IPS DF 4.7 (cell line): ENCODE results near the gene CAV1.

Experiments
- DNase-seq: peaks from one replicate; pipeline ENCODE4 v3.0.0-alpha.2; 2013; ENCODE audit warnings: low spot score; ENCODE audit errors: extremely low read depth

CAV1 gene

DNA sequence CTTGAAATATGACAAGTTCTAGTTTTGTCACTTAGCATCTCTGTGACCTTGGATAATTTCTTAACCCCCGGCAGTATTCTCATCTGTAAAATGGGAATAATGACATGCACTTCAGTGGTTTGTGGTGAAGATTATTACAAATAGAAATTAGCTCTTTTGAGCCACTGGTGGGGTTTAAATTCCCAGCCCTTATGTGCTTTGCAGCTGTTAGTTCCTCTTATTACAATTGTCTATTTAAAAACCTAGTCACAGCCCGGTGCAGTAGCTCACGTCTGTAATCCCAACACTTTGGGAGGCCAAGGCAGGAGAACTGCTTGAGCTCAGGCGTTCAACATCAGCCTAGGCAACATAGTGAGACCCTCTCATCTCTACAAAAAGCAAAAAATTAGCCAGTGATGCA is 30.1 kb downstream of the CAV1 start:
- DNase-seq: no peak

GRCh38 chr7:116557066-116557585 is 32.3 kb downstream of the CAV1 start:
- DNase-seq: no peak

GRCh38 chr7:116557901-116558300 is 33.1 kb downstream of the CAV1 start:
- no peak for DNase-seq

GRCh38 chr7:116560021-116560970 is 35.5 kb downstream of the CAV1 start:
- no peak for DNase-seq

DNA sequence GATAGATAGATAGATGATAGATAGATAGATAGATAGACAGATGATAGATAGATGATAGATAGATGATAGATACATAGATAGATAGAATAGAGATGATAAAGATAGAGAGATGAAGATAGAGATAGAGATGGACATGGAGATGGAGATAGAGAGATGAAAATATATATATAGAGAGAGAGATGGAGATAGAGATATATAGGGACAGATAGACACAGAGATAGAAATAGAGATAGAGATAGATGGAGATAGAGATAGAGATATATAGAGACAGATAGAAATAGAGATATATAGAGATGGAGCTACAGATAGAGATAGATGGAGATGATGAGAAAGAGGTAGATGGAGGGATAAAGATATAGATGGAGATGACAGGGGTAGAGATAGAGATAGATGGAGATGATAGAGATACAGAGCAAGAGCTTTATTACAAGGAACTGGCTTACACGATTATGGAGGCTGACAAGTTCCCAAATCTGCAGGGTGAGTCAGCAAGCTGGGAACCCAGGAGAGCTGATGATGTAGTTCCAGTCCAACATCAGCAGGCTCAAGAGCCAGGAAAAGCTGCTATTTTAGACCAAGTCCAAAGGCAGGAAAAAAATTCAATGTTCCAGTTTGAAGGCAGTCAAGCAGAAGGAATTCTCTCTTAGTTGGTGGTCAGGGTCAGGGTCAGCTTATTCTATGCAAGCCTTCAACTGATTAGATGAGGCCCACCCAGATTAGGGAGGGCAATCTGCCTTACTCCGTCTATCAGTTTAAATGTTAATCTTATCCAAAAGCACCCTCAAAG is 37.1 kb downstream of the CAV1 start:
- DNase-seq: no peak

DNA sequence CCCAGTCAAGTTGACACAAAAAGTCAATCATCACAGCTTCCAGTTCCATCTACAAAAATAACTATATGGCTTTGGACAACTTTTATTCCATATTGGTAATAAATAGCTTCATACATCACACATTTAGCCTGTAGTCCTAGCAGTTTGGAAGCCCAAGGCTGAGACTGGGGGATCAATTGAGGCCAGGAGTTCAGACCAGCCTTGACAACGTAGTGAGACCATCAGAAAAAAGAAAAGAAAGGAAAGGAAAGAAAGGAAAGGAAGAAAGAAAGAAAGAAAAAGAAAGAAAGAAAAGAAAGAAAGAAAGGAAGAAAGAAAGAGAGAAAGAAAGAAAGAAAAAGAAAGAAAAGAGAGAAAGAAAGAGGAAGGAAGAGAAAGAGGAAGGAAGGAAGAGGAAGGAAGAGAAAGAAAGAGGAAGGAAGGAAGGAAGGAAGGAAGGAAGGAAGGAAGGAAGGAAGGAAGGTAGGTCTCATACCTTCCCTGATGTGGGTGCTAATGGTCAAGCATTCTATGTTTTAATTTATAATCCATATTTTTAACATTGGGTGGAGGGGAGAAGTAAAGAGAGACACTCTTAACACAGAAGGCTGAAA is 37.8 kb downstream of the CAV1 start:
- no peak for DNase-seq

DNA sequence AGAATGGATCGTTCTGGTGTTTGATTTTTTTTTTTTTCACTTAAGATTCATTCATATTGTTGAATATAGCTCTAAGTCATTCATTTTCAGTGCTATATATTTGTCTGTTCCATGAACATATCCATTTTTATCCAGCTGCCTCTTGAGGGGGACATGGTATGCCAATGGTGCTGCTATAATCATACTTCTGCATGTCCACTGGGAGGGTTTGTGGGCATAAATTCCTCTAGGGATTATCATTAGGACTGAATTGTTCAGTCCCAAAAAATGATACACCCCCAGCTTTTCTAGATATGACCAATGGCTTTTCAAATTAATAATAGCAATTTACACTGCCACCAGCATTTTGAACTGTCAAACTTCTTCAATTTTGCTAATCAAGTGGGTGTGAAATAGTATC is 41.1 kb downstream of the CAV1 start:
- no peak for DNase-seq

DNA sequence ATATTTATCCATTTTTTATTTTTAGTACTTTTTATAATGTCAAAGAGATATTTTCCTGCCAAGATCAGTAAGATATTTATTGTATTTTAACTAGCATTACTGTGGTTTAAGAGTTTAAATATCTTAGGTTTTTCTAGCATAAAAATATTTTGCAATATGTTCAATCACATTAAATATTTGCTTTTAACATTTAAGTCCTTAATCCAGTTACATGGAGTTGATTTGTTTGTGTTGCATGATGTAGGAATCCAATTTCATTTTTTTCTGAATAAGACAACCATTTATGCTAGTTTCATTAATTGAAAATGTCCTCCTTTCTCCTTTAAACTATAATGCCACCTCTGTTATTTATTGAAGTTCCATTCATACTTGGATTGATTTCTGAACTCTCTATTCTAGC is 41.8 kb downstream of the CAV1 start:
- DNase-seq: no peak

DNA sequence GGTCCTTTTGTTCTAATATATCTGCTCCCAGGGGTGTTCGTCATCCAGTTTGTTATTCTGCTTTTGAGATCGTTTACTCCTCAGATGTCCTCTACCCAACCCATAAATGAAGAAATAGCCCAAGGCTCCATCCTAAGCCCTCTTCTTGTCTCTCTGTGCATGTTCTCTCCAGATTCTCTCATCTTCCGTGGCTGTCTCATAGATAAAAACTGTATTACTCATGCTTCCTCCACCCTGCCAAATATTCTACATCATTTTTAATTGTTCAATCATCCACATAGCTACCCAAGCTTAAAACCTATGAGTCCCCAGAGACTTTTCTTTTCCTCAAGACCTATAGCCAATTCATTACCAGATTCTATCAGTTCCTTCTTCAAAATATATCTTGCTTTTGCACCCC is 44.9 kb downstream of the CAV1 start:
- DNase-seq: no peak

GRCh38 chr7:116570306-116570705 is 45.5 kb downstream of the CAV1 start:
- DNase-seq: no peak

DNA sequence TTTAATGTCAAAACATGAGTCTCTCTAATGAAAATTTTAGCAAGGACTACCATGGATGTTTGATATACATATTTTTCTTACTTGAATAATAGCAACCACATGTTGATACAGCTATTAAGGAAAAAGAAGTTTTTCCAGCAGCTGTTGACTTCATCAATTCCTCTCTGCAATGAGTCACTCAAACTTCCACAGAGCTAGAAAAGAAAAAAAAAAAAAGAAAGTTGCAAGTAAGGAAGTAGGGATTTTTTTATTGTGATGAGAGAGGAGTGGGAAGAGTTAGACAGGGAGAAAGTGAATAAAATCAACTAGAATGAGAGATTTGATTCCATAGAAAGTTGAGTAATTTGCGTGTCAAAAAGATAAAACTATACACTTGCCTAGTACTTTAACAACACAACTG is 46.2 kb downstream of the CAV1 start:
- DNase-seq: no peak

DNA sequence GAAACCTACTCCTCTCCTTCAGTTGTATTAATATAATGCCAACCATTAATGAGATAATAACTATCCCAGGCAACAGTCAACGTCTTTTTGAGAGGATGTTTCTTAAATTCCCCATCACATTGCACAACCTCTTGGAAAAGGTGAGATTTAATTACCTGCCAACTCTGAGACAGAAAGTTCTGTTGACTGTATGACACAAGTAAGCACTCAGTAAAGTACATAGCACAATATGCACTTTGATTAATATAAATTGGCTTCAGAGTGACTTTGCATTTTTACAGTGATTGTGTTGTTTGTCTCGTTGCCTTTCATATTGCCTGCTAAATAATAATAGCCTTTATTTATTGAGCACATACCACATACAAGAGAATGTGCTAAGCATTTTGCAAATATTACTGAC is 46.7 kb downstream of the CAV1 start:
- DNase-seq: no peak

- no peak for DNase-seq
These were observed 47.2 kb downstream of the CAV1 start for GRCh38 chr7:116572036-116572435.

- DNase-seq: no peak
These were observed 48.7 kb downstream of the CAV1 start for GRCh38 chr7:116573541-116573940.

GRCh38 chr7:116574025-116574822 is 49.4 kb downstream of the CAV1 start:
- no peak for DNase-seq

- no peak for DNase-seq
These were observed 51.0 kb downstream of the CAV1 start for GRCh38 chr7:116575853-116576252.

DNA sequence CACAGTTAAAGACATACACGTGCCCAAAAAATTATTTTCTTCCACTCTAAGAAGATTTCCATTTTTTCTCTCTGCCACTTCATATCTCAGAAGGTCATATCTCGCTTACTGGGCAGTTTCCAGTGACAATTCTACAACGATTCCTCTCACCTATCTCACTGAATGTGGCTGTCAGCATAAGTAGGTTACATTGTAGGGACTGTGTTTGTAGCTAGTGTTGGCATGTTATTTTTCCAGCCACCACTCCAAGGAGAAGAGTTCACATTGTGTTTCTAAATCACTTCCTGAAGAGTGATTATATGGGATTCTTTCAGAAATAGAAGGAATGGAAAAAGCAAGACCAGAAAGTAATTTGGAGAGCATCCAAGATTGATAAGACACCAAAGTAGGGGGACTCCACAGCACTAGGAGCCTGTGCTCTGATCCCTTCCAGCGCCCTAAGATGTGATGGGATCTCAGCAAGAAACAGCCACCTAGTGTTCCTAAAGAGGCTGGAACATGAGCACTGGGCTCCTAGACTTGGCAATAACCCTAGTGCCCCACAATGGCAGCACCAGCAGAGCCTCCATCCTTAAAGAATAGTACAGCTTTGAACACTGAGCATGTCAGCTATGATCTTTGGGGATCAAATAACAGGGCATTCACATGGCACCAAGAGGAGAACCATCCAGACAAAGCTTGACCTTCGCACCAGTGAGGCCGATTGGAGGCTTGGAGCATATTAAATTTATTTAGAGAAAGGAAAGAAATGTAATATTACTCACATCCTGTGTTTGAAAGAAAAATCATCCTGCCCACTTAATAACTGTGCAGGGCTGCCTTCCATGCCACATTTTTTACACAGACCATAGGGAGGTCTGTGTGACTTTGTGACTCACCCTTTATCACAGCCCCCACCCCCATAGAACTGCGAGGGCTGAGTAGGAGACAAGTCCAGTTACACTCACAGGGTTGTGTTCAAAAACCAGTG is 51.8 kb downstream of the CAV1 start:
- DNase-seq: no peak

DNA sequence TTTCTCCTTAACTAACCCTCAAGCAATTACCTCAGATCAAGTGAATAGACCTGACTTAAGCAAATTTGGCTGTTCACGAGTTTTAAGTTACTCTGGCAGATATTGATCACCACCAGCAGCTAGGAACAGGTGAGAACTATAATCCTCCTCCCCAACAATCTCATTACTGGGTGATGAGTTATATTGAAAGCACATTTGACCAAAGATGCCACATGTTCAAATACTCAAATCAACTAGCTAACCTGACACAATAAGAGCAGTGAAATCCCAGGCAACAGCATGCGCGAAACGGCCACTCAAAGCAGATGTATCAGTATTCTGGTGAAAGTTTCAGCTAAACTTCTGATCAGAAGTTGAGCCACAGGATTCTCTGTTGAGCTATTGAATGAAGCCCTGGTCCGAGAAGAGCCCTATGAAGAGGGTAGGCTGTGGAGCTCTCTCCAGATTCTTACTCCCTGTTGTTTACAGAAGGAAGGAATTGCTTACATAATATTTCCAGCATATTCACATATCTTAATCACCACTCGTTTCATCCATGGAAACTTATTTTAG is 52.6 kb downstream of the CAV1 start:
- no peak for DNase-seq

DNA sequence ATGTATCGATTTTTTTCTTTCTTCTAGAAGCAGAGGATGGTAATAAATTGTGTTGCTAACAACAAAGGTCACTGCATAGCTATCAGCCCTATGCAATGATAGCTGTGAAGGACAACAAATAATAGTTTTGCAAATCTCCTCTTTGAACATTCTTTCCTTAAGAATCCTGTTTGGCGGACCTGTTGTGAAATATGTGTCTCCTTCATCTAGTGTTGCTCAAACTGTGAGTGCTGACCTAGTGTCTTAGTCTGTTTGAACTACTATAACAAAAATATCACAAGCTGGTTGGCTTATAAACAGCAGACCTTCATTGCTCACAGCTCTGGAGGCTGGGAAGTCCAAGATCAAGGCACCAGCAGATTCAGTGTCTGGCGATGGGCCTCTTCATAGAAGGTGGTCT is 53.7 kb downstream of the CAV1 start:
- no peak for DNase-seq

DNA sequence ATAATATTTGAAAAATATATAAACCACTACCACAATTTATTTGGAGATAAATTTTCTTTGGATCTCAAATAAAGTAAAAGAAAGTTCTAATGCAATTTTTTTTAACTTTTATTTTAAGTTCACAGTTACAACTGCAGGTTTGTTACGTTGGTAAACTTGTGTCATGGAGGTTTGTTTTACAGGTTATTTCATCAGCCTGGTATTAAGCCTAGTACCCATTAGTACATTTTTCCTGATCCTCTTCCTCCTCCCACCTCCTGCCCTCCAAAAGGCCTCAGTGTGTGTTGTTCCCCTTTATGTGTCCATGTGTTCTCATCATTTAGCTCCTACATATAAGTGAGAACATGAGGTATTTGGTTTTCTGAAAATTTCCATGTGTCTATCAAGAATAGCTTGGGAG is 54.5 kb downstream of the CAV1 start:
- DNase-seq: no peak
